ENCODE measurements around the gene USF3.
"Not testable (repeated sequence)": the region's sequence is repeated elsewhere in the genome, so short reads cannot be mapped to it uniquely, and the experiment has no call there.

Gene USF3

DNA sequence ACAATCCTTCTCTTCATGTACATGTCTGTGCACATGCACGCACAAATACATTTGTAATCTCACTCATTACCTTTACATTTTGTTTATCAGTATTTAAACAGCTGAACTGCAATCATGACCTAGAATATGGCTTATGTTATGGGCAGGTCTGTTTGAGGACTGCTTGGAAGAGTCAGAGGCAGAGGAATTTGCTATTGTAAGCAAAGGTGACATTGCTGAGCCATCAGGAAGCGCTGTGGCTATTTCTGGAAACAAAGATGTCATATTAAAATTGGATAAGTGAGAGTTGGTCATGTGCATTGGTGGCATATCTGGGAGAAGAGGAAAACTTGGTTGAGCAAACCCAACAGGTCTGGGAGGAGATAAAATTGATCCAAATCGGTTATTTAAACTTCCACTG is 41.6 kb downstream of the USF3 start:
- no peak for DNase-seq (ENCODE audit: low spot score)

DNA sequence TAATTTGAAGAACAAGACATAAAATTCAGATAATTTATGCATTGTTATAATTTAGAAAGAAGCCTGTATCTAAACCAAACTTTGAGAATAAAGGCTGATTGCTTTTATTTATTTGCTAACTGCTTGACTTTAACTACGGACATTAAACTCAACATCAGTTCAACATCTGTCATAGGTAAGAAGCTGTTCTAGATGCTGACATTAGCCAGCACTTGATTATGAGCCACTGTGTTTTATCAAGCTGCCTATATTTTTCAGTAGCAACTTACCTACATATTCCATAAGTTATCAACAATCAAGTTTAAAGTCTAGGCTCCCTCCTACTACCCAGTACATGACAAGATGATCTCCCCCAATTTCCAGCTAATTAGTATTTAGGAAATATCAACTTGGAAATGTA is 42.1 kb downstream of the USF3 start:
- DNase-seq (ENCODE audit: low spot score) = no peak

DNA sequence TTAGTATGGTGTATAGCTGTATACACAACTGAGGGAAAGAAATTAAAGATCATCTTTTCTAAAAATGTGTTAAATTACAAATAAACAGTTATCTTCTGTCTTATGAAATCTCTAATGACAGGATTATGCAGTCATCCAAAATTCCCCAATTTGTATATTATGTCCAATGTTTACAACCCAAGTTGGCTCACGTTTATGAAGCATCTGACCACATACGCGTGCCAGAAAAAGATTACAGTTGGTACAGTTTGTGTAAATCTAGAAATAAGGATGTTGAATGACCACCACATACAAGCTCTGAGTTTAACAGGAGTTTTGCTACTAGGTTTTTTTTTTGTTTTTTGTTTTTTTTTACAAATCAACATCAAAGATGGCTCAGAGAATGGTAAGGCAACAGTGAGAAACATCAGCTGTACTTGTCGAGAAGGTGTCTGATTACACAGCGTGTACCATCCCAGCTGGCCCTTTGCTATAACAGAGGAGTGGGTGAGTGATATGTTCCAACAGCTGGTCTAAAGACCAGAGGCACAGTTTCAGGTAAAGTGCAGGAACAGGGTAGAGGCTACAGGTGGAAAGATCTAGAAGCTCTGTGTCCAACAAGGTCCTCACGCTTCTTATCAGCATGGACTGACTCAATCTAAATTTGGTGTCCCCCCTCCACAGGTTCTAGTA is 47.1 kb downstream of the USF3 start:
- no peak for DNase-seq (ENCODE audit: low spot score)

DNA sequence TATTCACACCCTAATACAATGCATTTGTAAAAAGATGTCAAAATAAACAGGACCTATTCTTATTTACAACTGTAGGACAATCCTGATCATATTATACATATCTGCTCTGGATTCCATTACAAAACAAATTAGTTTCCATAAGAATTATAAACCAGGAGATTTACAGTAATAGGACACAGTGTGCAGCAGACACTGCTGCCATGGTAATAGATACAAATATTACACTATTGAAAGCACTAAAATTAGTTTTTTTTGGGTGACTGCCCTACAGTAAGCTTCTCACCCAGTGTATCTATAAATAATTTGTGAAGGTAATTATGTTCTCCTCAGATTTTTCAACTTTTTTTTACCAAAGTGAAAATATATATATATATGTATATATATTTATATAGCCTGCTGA is 47.9 kb downstream of the USF3 start:
- no peak for DNase-seq (ENCODE audit: low spot score)

DNA sequence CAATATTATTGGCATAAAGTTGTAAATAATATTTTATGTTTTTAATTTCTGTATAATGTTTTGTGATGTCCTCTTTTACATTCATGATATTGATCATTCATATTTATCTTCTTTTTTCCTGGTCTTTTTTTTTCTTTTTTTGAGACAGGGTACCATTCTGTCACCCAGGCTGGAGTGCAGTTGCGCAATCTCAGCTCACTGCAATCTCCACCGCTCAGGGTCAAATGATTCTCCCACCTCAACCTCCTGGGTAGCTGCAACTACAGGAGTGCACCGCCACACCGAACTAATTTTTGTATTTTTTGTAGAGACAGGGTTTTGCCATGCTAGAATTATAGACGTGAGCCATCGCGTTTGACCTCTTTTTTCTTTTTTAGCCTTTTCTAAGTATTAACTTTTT is 52.9 kb downstream of the USF3 start:
- DNase-seq (ENCODE audit: low spot score) = no peak

DNA sequence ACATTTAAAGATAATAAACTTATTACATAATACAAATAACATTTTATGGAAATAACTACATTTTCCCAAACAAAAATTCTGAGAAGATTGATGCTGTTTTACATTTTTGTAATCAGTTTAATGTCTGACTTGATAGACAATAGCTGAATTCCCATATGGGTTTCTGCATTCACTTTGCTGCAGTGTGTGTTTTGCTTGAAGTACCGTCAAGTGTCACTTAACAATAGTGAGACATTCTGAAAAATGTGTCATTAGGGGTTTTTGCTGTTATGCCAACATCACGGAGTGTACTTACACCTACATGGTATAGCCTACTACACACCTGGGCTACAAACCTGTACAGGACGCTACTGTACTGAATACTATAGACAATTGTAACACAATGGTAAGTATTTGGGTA is 57.5 kb downstream of the USF3 start:
- DNase-seq (ENCODE audit: low spot score) = no peak

DNA sequence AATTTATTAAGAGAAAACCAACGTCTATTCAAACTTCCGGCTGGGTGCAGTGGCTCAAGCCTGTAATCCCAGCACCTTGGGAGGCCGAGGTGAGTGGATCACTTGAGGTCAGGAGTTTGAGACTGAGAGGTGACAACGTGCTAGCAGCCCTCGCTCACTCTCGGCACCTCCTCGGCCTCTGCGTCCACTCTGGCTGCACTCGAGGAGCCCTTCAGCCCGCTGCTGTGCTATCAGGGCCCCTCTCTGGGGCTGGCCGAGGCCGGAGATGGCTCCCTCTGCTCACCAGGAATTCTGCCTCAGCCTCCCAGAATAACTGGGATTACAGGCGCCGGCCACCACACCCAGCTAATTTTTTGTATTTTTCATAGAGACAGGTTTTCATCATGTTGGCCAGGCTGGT is 58.7 kb downstream of the USF3 start:
- no peak for DNase-seq (ENCODE audit: low spot score)

DNA sequence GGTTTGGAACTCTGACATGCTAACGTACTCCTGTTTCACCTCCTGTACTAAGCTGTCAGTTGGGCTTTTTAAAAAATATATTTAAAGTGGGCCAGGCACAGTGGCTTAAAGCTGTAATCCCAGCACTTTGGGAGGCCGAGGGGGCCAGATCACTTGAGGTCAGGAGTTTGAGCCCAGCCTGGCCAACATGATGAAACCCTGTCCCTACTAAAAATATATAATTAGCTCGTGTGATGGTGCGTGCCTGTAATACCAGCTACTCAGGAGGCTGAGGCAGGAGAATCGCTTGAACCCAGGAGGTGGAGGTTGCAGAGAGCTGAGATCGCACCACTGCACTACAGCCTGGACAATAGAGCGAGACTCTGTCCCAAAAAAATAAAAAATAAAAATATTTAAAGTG is 60.4 kb downstream of the USF3 start:
- not testable (repeated sequence) for DNase-seq (ENCODE audit: low spot score)

DNA sequence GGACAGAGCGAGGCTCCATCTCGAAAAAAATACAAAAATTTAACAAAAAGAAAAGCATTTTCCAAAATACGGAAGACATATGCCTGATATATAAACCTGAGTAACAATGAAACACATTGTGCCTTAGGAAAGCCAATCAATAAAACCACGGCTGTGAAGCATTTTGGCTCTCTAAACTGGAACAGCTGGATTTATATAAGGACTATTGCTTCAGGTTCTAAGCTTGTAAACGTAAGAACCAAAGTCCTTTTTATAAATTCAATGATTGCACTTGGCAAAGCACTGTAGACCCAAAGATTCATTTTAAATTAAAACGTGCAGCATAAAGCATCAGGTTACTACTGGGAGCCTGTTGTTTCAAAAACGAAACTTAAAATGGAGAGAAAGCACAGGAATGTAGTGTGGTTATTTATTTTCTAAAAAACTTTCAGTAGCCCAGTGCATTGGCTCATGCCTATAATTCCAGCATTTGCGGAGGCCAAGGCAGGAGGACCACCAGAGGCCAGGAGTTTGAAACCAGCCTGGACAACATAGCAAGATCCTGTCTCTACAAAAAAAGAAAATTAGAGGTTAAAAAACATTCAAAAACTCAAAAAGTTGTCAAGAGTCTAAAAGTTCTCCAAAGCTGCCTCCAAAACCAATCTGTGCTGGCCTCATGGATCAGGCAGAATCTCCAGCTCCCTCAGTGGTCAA is 61.5 kb downstream of the USF3 start:
- no peak for DNase-seq (ENCODE audit: low spot score)

DNA sequence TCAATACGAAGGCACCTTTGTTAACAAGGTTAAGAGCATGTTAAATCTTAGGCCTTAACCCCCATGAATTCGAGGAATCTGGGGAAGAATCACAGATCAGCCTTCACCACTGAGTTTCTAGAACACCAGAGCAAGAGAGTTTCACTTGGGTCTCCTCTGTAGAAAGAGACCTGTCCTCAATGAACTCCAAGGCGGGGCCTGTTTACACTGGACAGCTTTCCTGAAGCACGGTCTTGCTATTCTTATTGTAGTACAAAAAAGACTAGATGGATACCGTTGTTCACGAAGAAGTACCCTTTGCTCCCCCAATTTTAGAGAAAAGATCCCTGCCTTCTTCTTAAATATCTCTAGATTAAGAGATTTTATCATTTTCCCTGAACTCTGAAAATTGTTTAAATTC is 64.9 kb downstream of the USF3 start:
- DNase-seq (ENCODE audit: low spot score) = no peak

DNA sequence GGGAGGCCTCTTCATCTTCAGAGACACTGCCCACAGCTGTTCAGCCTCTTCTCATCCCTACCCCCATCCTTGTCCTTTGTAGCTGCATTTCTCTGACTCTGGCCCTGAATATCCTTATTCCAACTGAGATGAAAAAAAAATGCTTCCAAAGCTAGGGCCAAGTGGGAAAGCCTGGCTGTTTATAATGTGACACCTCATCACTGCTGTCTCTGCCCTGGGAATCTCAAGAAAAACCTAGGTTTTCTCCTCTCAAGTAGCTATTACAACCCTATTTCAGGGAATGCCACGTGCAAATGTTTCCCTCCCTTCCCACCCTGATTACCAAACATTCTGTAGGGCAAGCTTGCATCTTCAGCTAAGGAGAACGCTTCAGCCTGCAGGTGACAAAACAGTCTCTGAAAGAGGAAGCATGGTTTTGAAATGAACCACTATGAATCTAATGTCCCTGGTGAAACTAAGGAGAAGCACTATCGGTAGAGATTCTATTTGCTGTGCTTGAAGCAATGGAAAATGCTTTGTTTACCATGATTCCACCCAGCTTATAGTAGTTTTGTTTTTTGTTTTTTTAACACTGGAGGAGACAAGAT is 65.4 kb downstream of the USF3 start:
- no peak for DNase-seq (ENCODE audit: low spot score)

DNA sequence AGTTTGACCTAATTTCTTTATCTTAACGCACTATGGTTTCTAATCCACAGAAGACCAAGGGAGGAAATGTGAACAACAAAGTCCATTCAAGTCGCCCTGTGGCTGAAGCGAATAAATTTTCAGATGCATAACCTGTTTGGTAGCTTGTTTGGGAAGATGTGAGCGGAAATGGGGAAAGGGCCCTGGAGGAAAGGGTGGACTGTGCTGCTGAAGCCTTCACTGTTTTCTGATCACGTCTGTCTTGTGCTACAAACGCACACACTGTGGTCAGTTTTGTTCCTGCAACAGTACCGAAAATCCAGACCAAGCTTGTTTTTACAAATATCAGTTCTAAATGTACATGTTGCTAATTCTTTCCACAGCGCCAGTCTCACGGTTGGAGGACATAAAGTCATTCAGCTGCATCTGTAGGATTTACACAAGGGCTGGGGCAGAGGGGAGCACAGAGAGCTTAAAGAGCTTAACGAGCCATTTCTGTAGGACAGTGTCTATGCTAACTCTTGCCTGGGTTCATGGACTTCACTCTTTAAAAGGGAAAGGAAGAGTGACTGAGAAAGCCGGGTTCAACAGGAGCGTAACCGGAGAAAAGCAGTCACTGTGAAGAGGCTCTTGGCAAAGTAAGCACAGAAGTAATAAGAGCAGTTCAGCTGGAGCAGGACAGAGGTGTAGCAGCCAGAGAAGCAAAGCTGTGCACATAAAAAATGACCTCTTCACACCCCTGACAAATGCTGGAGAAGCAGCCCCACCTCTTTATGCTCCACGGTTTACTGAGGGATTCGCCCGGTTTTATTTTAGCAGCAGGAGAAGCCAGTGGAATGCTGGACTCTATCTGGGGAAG is 66.6 kb downstream of the USF3 start:
- no peak for DNase-seq (ENCODE audit: low spot score)

DNA sequence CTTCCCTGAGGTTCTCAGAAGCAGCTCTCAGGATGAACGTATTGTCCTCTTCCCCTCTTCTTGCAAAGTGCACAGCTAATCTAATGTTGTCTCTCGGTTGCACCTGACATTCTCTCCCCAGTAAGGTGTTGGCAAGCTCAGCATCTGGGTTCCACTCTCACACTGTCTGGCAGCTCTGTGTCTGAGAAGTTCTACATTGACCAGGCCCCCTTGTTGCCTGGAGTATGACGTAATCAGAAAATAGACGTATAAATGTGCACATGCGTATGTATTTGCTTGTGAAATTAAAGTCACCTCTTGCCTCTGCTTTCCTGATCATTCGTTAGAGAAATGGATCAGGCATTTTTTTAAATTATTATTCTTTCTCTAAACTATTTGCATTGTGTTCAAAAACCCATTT is 67.7 kb downstream of the USF3 start:
- DNase-seq (ENCODE audit: low spot score) = no peak

DNA sequence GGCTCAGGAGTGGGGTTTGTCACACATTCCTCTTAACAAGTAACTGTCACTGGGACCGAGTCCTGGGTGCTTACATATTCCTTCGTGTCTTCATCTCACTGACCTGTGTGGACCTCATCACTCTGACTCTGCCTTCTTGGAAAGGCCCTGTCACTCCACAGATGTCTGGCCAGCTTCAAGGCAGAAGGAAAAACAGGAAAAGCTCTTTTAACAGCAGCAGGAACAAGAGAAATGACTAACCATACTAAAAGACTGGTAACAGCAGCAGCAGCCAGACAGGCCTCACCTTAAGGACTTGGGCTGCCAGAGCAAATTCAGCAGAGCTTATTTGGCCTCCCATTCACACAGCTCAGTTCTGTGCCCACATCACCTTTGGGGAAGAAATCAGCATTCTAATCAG is 68.1 kb downstream of the USF3 start:
- no peak for DNase-seq (ENCODE audit: low spot score)

DNA sequence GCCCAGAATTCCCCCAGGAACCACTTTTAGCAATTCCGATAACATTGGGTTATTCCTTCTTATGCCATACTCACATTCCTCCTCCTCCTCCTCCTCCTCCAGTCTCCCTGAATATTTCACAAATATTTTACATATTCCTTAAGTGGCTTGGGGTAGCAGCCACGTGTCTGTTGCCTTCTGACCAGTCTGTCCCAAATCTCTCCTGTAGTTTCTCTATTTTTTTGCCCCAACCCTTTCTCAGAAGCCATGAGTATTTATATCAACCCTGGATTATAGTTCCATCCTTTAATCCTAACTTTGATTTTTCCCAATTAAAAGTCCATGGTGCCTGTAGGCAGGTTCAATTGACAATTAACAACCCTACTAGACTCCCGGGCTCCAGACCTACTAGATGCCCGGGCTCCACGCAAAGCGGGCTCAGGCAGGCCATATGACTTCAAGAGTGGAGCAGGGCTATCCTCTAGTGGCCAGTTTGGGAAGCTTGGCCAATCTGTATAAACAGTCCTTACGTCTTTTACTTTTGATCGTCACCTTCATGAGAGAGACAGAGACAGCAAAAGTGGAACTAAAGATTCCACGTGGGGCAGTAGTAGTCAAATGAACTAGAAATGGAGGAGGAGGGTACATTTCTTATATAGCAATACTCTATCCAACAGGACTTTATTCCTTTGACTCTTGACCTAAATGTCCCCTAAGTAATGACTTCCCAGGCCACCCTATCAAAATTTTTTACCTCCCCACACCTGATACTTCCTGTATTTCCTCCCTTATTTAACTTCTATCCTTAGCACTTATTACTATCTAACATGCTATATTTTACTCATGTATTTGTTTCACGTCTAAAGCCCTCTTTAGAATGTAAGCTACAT is 69.7 kb downstream of the USF3 start:
- no peak for DNase-seq (ENCODE audit: low spot score)

DNA sequence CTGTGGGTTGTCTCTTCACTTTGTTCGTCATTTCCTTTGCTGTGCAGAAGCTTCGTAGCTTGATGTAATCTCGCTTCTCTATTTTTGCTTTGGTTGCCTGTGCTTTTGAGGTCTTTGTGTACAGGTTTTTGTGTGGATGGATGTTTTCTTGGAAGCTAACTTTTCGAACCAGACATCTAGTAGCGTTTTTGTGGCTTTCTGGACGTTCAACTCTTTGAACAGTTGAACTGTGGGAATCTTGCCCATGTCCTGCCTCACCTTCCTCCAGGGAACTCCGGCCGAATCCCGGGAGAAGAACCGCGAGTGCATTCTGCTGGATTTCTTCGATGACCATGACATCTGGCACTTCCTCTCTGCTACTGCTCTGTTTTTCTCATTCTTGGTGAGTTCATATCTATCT is 70.6 kb downstream of the USF3 start:
- DNase-seq (ENCODE audit: low spot score) = no peak

DNA sequence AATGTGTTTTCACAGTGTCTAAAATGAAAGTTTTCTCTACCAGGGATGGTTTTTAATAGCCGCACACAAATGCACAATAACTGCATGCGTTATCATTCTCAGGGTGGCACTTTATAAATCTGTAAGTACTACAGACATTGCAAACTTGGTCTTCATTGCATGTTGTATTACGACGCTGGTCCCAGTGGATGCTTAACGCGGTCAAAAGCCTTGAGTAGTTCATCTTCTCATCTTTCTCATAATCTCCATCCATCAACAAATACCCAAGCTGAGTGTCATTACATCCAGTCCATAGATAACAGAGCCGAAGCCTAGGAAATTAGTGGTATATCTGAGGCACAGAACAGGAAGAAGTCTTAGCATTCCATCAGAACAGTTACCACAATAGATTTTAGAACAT is 72.6 kb downstream of the USF3 start:
- DNase-seq (ENCODE audit: low spot score) = no peak

DNA sequence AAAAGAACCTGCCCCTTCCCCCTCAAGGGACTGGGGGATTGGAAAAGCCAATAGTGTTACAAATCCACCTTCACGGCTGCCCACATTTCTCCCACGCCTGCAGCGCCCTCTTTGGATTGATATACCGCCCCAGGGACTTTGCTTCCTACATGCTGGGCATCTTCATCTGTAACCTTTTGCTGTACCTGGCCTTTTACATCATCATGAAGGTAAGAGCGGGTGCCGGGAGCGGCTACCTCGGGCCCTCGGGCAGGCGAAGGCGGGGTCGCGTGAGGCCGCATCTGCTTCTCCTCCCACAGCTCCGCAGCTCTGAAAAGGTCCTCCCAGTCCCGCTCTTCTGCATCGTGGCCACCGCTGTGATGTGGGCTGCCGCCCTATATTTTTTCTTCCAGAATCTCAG is 73.1 kb downstream of the USF3 start:
- no peak for DNase-seq (ENCODE audit: low spot score)

DNA sequence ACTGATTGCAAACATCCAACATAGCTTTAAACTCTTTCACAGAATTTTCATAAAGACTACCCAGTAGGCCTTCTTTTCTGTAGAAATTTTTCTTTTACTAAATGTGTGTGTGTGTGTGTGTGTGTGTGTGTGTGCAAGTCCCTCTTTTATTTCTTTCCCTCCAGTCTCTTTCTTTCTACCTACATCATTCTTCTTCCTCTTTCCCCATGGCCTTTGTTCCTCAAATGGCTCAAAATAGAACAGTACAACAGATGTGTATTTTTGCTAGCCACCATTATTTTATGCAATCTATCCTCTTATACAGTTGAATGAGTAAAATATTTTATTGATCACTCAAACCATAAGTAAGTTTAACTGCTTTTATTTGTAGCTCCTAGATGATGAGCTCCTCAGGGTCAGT is 76.4 kb downstream of the USF3 start:
- DNase-seq (ENCODE audit: low spot score) = no peak

DNA sequence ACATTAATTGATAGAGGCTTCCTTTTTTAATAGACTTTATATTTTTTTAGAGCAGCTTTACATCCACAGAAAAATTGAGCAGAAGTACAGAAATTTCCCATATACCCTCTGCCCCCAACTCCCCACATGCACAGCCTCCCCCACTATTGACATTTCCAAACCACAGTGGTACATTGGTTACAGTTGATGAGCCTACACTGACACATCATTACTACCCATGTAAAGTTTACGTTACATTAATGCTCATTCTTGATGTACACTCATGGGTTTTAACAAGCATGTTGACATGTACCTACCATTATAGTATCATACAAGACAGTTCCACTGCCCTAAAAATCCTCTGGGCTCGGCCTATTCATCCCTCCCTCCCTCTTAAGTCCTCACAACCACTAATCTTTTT is 78.7 kb downstream of the USF3 start:
- no peak for DNase-seq (ENCODE audit: low spot score)

DNA sequence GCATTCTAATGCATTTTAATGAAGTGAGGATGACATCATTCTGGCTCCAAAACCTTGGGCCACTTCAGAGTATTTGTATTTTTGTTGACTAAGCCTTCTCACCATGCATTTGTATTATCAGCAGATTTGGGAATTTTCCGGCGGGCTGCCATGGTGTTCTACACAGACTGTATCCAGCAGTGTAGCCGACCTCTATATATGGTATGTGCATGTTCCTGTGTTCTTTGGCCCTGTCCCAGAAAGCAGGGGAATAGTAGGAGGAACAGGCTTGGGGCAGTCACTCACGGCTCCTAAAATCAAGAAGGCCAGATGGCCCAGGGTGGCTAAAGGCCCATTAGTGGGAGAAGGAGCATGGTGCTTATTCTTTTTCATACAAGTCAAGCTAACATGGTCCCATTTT is 80.5 kb downstream of the USF3 start:
- no peak for DNase-seq (ENCODE audit: low spot score)

DNA sequence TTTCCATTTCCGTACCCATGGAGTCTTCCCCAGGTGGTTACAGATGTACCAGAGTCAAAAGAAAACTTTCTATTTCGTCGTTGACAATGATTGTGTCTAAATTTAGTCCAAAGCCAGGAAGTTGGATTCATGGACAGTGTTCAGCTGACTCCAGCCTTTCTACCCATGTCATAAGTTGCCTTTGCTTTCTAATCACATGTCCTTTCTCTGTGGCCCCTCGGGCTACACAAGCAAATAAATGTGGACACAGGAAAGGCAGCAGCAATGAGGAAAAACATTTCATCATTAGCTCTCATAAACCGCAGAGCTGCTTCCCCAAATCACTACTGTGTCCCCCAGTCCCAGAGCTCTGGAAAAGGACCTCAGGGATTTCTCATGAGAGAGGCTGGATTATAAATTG is 82.0 kb downstream of the USF3 start:
- DNase-seq (ENCODE audit: low spot score) = no peak

All from CD4-positive, alpha-beta T cell treated with Interleukin-6 at 100 ng/mL for 8 hours (primary cell).